ENCODE data around the gene LARP7.

- no peak for TF ChIP-seq CTCF (optimal IDR thresholded peaks at IDR 0.05 in 1 of 3, IDR thresholded peaks at IDR 0.05 in 1 of 3, conservative IDR thresholded peaks at IDR 0.05 in 1 of 3; ENCODE audit: extremely low read depth in 1 of 3, insufficient read depth in 2 of 3, low read length in 3 of 3)
- TF ChIP-seq EZH2 (IDR thresholded peaks at IDR 0.05; ENCODE audit: low read length), result no peak
Measured at GRCh38 chr4:112652216-112652615, 15.3 kb downstream of the LARP7 start.
